GM23248 (cell line): ENCODE data around the gene AFDN. TPM values are rescaled to one million over a fixed set of nuclear protein-coding genes. Genes with fewer than 3 reads are reported as not detected.

ENCODE experiments used
- DNase-seq: peaks from one replicate; pipeline ENCODE4 v3.0.0-alpha.2; 2015
- H2AFZ ChIP-seq: fragments of 200-600 bp; sonication (generic); 2 replicates; pipeline ENCODE4 v1.6.1; 2016; ENCODE audit warnings: antibody characterized with exemption
- H3F3A ChIP-seq: fragments of 200-600 bp; sonication (generic); 2 replicates; pipeline ENCODE4 v1.6.1; 2016; ENCODE audit warnings: mild to moderate bottlenecking, antibody characterized with exemption, mixed run types; ENCODE audit not compliant: insufficient read depth
- H3K27ac ChIP-seq: fragments of 200-600 bp; sonication (generic); 2 replicates; pipeline ENCODE4 v1.5.1; 2016; ENCODE audit warnings: mild to moderate bottlenecking
- H3K27me3 ChIP-seq: fragments of 200-600 bp; sonication (generic); replicated peaks from 2 replicates; pipeline ENCODE4 v1.6.1; 2016; ENCODE audit warnings: mild to moderate bottlenecking; ENCODE audit not compliant: insufficient read depth
- H3K36me3 ChIP-seq: fragments of 200-600 bp; sonication (generic); 2 replicates; pipeline ENCODE4 v1.6.1; 2016; ENCODE audit warnings: low read depth, mild to moderate bottlenecking
- H3K4me1 ChIP-seq: fragments of 200-600 bp; sonication (generic); 2 replicates; pipeline ENCODE4 v1.6.1; 2016; ENCODE audit warnings: mild to moderate bottlenecking; ENCODE audit not compliant: insufficient read depth
- H3K4me2 ChIP-seq: fragments of 200-600 bp; sonication (generic); one replicate; pipeline ENCODE4 v1.6.1; 2016; ENCODE audit warnings: mild to moderate bottlenecking; ENCODE audit not compliant: unreplicated experiment
- H3K4me3 ChIP-seq: fragments of 200-600 bp; sonication (generic); 2 replicates; pipeline ENCODE4 v1.5.1; 2016; ENCODE audit warnings: mild to moderate bottlenecking
- H3K79me2 ChIP-seq: fragments of 200-600 bp; sonication (generic); 2 replicates; pipeline ENCODE4 v1.6.1; 2016; ENCODE audit warnings: mild to moderate bottlenecking; ENCODE audit not compliant: insufficient read depth
- H3K9ac ChIP-seq: fragments of 200-600 bp; sonication (generic); 2 replicates; pipeline ENCODE4 v1.6.1; 2016; ENCODE audit warnings: mild to moderate bottlenecking
- H3K9me2 ChIP-seq: fragments of 200-600 bp; sonication (generic); 2 replicates; pipeline ENCODE4 v1.6.1; 2016; ENCODE audit warnings: mixed run types, mild to moderate bottlenecking, moderate library complexity; ENCODE audit not compliant: insufficient read depth
- H3K9me3 ChIP-seq: fragments of 200-600 bp; sonication (generic); one replicate; pipeline ENCODE4 v1.6.1; 2017; ENCODE audit warnings: low read depth
- H4K20me1 ChIP-seq: fragments of 200-600 bp; sonication (generic); 2 replicates; pipeline ENCODE4 v1.6.0; 2016; ENCODE audit not compliant: insufficient read depth
- EZH2 ChIP-seq: fragments of 200-600 bp; sonication (generic); IDR thresholded peaks from 2 replicates; pipeline ENCODE4 v1.6.1; 2018; ENCODE audit warnings: antibody characterized with exemption, mild to moderate bottlenecking; ENCODE audit not compliant: insufficient read depth, poor library complexity, severe bottlenecking
- EZH2phosphoT487 ChIP-seq: fragments of 200-600 bp; sonication (generic); IDR thresholded peaks from 2 replicates; pipeline ENCODE4 v1.6.1; 2018; ENCODE audit warnings: antibody characterized with exemption, moderate library complexity, mild to moderate bottlenecking, low read depth; ENCODE audit not compliant: insufficient read depth
- WGBS, 2 experiments: methylation state at CpG; one replicate each; pipeline ENCODE4 v1.1.6; 2015 to 2017; ENCODE audit warnings: low lambda C conversion rate in 2 of 2, low coverage in 1 of 2; ENCODE audit errors: missing lambda C conversion rate in 2 of 2; 5-methylcytosine and 5-hydroxymethylcytosine counted together
- in situ Hi-C: fragments of 300-500 bp; cut with MboI; formaldehyde crosslinking; loops from 2 replicates; pipeline ENCODE4 v1.15.0; 2020
- polyA plus RNA-seq: library from polyadenylated mRNA; unstranded; fragments of >200 nt; fragmentation: Nextera tagmentation; extraction: Ambion mirVana; gene quantifications from 2 replicates; pipeline ENCODE4 v1.2.1, GENCODE V29; 2016
- total RNA-seq: library from RNA; depleted of rRNA; stranded (reverse); fragments of >200 nt; shearing (Covaris generic); gene quantifications from 2 replicates; pipeline ENCODE4 v1.2.3, GENCODE V29; 2014

Gene AFDN
- total and polyA plus RNA-seq, 2 experiments from 2014 or later, result 4.5 to 13.8 TPM

GRCh38 chr6:167882244-167882643 lies 55.5 kb downstream of the AFDN start:
- Histone ChIP-seq H3K4me1 (no peaks in the 10 kb centered on the region), H3K9ac (no peak overlapping the region), H3K9me3 (no peaks in the 10 kb centered on the region), H3K4me2 (no peak overlapping the region), H4K20me1 (no peaks in the 10 kb centered on the region), H3K36me3 (0 out of 2 replicates have a peak, but pooled peaks cover 4% of the 10 kb centered on the region), H3K27ac (no peak overlapping the region), H3K4me3 (no peak overlapping the region), H3K9me2 (no peaks in the 10 kb centered on the region), H3K79me2 (no peaks in the 10 kb centered on the region), H3K27me3 (no peaks in the 10 kb centered on the region), H3F3A (no peaks in the 10 kb centered on the region), H2AFZ (no peak overlapping the region)
- 95 to 97% methylated on average over 6 of the region's 6 CpGs for WGBS, 2 experiments
- in situ Hi-C loops, result loop anchor here (25.0 kb wide), 1 partner anchor 670 kb away; no protein-coding TSS in a partner anchor
- DNase-seq, result no peak
- TF ChIP-seq EZH2phosphoT487 (no peak), EZH2 (no peak)

- no peak overlapping the region for H3K27ac ChIP-seq
- H2AFZ ChIP-seq, result no peak overlapping the region
- in situ Hi-C loops, result loop anchor here (25.0 kb wide), 1 partner anchor 676 kb away; no protein-coding TSS in a partner anchor
- 0 out of 2 replicates have a peak, but pooled peaks cover 4% of the 10 kb centered on the region for H3K36me3 ChIP-seq
- H3K9ac ChIP-seq, result no peak overlapping the region
- TF ChIP-seq EZH2phosphoT487, result no peak
- TF ChIP-seq EZH2, result no peak
- H3K4me2 ChIP-seq, result no peak overlapping the region
- no peak overlapping the region for H3K4me3 ChIP-seq
- no peaks in the 10 kb centered on the region for H3K27me3 ChIP-seq
- H3K79me2 ChIP-seq, result no peaks in the 10 kb centered on the region
- no peaks in the 10 kb centered on the region for H4K20me1 ChIP-seq
- no peaks in the 10 kb centered on the region for H3K9me3 ChIP-seq
- H3K4me1 ChIP-seq, result 0 out of 2 replicates have a peak, but pooled peaks cover 7% of the 10 kb centered on the region
- no peaks in the 10 kb centered on the region for H3F3A ChIP-seq
- no peaks in the 10 kb centered on the region for H3K9me2 ChIP-seq
- no peak for DNase-seq
These were observed 61.4 kb downstream of the AFDN start for GRCh38 chr6:167888098-167888497.

- Histone ChIP-seq H3K9me2 (no peaks in the 10 kb centered on the region), H3K36me3 (no peaks in the 10 kb centered on the region), H3K4me1 (0 out of 2 replicates have a peak, but pooled peaks cover 13% of the 10 kb centered on the region), H2AFZ (no peak overlapping the region), H3K27me3 (no peaks in the 10 kb centered on the region), H3K4me3 (no peak overlapping the region), H3K9me3 (no peaks in the 10 kb centered on the region), H4K20me1 (no peaks in the 10 kb centered on the region), H3K9ac (no peak overlapping the region), H3K27ac (no peak overlapping the region), H3K4me2 (no peak overlapping the region), H3F3A (no peaks in the 10 kb centered on the region), H3K79me2 (no peaks in the 10 kb centered on the region)
- in situ Hi-C loops, result loop anchor here (25.0 kb wide), 1 partner anchor 681 kb away; no protein-coding TSS in a partner anchor
- 88 to 90% methylated on average over 8 of the region's 8 CpGs for WGBS, 2 experiments
- no peak for TF ChIP-seq EZH2phosphoT487
- DNase-seq, result peak; percentile 67
These were observed 66.4 kb downstream of the AFDN start for GRCh38 chr6:167892835-167893815.

DNA sequence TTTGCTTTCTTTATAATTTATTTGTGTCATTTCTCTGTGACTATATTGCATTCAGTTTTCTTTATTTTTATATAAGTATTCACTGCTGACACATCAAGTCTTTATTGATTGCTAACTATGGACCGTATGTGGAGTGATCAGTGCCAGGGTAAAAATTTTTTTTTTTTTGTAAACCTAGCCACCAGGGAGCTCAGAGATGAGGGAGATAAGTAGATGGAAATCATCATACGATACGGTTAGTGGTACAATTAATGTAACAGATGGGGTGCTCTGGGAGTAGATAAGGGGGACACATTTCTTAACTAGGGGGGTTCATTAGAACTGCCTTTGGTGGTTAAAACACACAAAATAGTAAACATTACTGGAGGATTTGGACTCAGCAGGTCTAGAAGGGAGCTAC lies 68.3 kb downstream of the AFDN start:
- no peak overlapping the region for H3K27ac ChIP-seq
- H3F3A ChIP-seq, result no peaks in the 10 kb centered on the region
- no peak overlapping the region for H3K4me2 ChIP-seq
- no peaks in the 10 kb centered on the region for H4K20me1 ChIP-seq
- no peaks in the 10 kb centered on the region for H3K79me2 ChIP-seq
- H3K9me3 ChIP-seq, result no peaks in the 10 kb centered on the region
- TF ChIP-seq EZH2, result no peak
- no peak for TF ChIP-seq EZH2phosphoT487
- H2AFZ ChIP-seq, result no peak overlapping the region
- H3K4me1 ChIP-seq, result 0 out of 2 replicates have a peak, but pooled peaks cover 13% of the 10 kb centered on the region
- WGBS, 2 experiments, result 92 to 95% methylated on average over 3 of the region's 3 CpGs
- H3K36me3 ChIP-seq, result no peaks in the 10 kb centered on the region
- no peak for DNase-seq
- H3K9ac ChIP-seq, result no peak overlapping the region
- in situ Hi-C loops, result loop anchor here (25.0 kb wide), 1 partner anchor 683 kb away; no protein-coding TSS in a partner anchor
- no peaks in the 10 kb centered on the region for H3K27me3 ChIP-seq
- no peaks in the 10 kb centered on the region for H3K9me2 ChIP-seq
- H3K4me3 ChIP-seq, result no peak overlapping the region
